Lung (tissue), 12 donors: ENCODE results near the gene ROBO1. TPM values are rescaled to one million over a fixed set of nuclear protein-coding genes. Genes with fewer than 3 reads are reported as not detected.

Source experiments
- ATAC-seq: fragments of 200-7000 bp; cut with Tn5 transposase; one replicate; pipeline ENCODE4 v1.9.1; 2020; ENCODE audit warnings: moderate number of reproducible peaks; ENCODE audit not compliant: insufficient read depth, low FRiP score
- DNase-seq, 3 donors: peaks; one replicate each; pipeline ENCODE4 v3.0.0-alpha.2; 2013 to 2017
- H3K27ac ChIP-seq, 2 donors: one replicate each; pipeline ENCODE4 v1.5.1; 2013; ENCODE audit warnings: mild to moderate bottlenecking in 2 of 2, moderate library complexity in 2 of 2, control low read depth in 1 of 2, inconsistent platforms in 1 of 2, low read depth in 1 of 2, low read length in 1 of 2
- H3K27me3 ChIP-seq, 3 donors: one replicate each; pipeline ENCODE4 v1.5.1; 2013; ENCODE audit warnings: low read length in 2 of 3; ENCODE audit not compliant: control insufficient read depth in 3 of 3, insufficient read depth in 3 of 3
- H3K36me3 ChIP-seq, 4 donors: one replicate each; pipeline ENCODE4 v1.5.1; 2013; ENCODE audit warnings: low read length in 4 of 4, mild to moderate bottlenecking in 1 of 4, moderate library complexity in 1 of 4; ENCODE audit not compliant: control insufficient read depth in 4 of 4, insufficient read depth in 4 of 4
- H3K4me1 ChIP-seq, 5 donors: one replicate each; pipeline ENCODE4 v1.5.1; 2013; ENCODE audit warnings: low read length in 5 of 5, mild to moderate bottlenecking in 2 of 5, moderate library complexity in 1 of 5; ENCODE audit not compliant: control insufficient read depth in 5 of 5, insufficient read depth in 5 of 5
- H3K4me3 ChIP-seq: one replicate; pipeline ENCODE4 v1.5.1; 2013; ENCODE audit warnings: mild to moderate bottlenecking, control low read depth, moderate library complexity
- H3K9ac ChIP-seq, 2 donors: one replicate each; pipeline ENCODE4 v1.5.1; 2013; ENCODE audit warnings: low read length in 2 of 2, control low read depth in 1 of 2; ENCODE audit not compliant: insufficient read depth in 1 of 2
- H3K9me3 ChIP-seq, 4 donors: one replicate each; pipeline ENCODE4 v1.5.1; 2013; ENCODE audit warnings: low read length in 3 of 4, mild to moderate bottlenecking in 1 of 4, moderate library complexity in 1 of 4; ENCODE audit not compliant: control insufficient read depth in 4 of 4, insufficient read depth in 3 of 4
- WGBS, 2 donors: extraction: QIAGEN DNeasy Blood & Tissue Kit; methylation state at CpG; one replicate each; pipeline ENCODE4 v1.1.7; 2013; 5-methylcytosine and 5-hydroxymethylcytosine counted together
- polyA plus RNA-seq, 2 donors: library from polyadenylated mRNA; stranded (reverse); fragments of 200-250 nt; gene quantifications; one replicate each; pipeline ENCODE4 v1.2.1, GENCODE V29; 2013
- total RNA-seq, 2 donors: library from RNA; depleted of rRNA in 1 of 2; stranded (reverse); fragments of >200 nt in 1 of 2; gene quantifications; one replicate each; pipeline ENCODE4 v1.2.1, GENCODE V29; 2014 to 2021
- TF ChIP-seq, protein P1 (sequence below): IDR thresholded peaks from 2 replicates; pipeline ENCODE4 v1.5.1; 2012; ENCODE audit warnings: mild to moderate bottlenecking; ENCODE audit errors: control extremely low read depth, extremely low read depth
- donor health status: control.
- donor health status: control.
- donor health status: Bipolar disorder and iron deficiency.
- donor health status: healthy.
- donor health status: DM: yes; HTN: yes; CAD: no.

The ROBO1 gene
- total and polyA plus RNA-seq, 4 donors: 2.6 to 72.6 (median 15.7) TPM

DNA sequence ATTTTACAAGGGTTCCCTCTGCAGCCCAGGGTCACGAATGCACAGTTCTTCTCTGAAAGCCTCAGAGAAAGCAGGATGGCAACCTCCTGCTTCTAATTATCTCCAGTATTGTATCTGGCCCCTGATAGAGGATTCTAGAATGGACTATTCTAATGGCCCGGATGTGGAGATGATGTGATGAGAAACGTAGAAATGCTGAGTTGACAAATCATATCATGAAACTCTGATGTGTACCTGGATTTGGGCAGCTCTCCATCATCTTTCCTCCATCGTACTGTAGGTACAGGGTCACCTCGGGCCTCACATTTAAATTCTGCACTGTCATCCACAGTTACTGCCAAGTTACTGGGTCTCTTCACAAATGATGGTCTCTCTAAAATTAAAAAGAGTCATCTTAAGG, 1050.8 kb downstream of the ROBO1 start:
- Histone ChIP-seq H3K36me3 (peaks cover 0 to 13% (median under 1%) of the 10 kb centered on the region in 4 donors), H3K4me1 (peaks cover 0 to 7% (median 0%) of the 10 kb centered on the region in 5 donors), H3K27ac (no peak overlapping the region), H3K27me3 (no peaks in the 10 kb centered on the region), H3K4me3 (no peak overlapping the region), H3K9me3 (no peaks in the 10 kb centered on the region), H3K9ac (no peak overlapping the region)
- DNase-seq (no peak), ATAC-seq (no peak)
- TF ChIP-seq, protein P1, sequence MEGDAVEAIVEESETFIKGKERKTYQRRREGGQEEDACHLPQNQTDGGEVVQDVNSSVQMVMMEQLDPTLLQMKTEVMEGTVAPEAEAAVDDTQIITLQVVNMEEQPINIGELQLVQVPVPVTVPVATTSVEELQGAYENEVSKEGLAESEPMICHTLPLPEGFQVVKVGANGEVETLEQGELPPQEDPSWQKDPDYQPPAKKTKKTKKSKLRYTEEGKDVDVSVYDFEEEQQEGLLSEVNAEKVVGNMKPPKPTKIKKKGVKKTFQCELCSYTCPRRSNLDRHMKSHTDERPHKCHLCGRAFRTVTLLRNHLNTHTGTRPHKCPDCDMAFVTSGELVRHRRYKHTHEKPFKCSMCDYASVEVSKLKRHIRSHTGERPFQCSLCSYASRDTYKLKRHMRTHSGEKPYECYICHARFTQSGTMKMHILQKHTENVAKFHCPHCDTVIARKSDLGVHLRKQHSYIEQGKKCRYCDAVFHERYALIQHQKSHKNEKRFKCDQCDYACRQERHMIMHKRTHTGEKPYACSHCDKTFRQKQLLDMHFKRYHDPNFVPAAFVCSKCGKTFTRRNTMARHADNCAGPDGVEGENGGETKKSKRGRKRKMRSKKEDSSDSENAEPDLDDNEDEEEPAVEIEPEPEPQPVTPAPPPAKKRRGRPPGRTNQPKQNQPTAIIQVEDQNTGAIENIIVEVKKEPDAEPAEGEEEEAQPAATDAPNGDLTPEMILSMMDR: no peak
- WGBS, 2 donors: 89 to 90% methylated on average over 5 of the region's 5 CpGs

DNA sequence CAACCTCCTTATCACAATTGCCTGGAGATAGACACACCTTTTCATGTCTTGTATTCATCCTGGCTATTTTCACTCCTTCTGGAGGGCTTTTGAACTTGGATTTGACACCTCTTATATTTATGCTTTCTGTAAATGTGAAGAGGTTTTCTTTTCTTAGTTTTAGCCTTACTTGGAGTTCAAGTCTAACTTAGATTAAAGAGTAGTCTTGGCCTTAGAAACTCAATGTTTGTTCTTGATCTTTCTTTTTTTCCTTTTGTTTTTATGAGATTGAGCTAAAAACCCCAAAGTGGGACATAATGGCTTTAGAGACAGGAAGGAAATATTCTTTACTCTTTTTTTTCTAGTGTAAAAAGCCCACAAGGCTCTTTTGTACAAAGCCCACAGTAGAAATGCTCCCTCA, 1054.9 kb downstream of the ROBO1 start:
- Histone ChIP-seq H3K9me3 (no peaks in the 10 kb centered on the region), H3K9ac (no peak overlapping the region), H3K27me3 (no peaks in the 10 kb centered on the region), H3K27ac (no peak overlapping the region), H3K36me3 (peaks cover 0 to 13% (median under 1%) of the 10 kb centered on the region in 4 donors), H3K4me3 (no peak overlapping the region), H3K4me1 (no peaks in the 10 kb centered on the region)
- ATAC-seq: no peak
- no peak for DNase-seq
- TF ChIP-seq, protein P1: no peak

DNA sequence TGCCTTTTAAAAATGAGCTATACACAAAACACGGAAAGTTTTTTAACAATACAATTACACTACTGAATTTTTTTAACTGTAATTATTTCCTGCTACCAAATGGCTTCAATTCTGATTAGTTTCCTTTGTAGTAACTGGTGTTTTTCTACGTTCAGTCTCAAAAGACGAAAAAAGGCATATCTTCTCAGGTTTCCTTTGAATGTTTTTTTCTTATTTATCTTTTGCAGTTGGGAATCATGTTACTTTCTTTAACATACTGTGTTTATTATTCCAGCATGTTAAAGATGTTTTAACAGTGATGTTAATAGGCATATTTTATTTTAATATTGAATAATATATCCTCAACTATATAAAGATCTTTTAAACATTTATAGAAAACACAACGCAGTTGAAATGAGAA, 1055.5 kb downstream of the ROBO1 start:
- ATAC-seq (no peak), DNase-seq (no peak)
- Histone ChIP-seq H3K9me3 (no peaks in the 10 kb centered on the region), H3K27me3 (no peaks in the 10 kb centered on the region), H3K27ac (no peak overlapping the region), H3K36me3 (peaks cover 0 to 13% (median under 1%) of the 10 kb centered on the region in 4 donors), H3K9ac (no peak overlapping the region), H3K4me1 (peaks cover 0 to 3% (median 0%) of the 10 kb centered on the region in 5 donors), H3K4me3 (no peak overlapping the region)
- 59 to 71% methylated on average over 4 of the region's 4 CpGs for WGBS, 2 donors
- TF ChIP-seq, protein P1: no peak

GRCh38 chr3:78708565-78709073, 1059.2 kb downstream of the ROBO1 start:
- WGBS, 2 donors: 80 to 94% methylated on average over 4 of the region's 4 CpGs
- Histone ChIP-seq H3K4me3 (no peak overlapping the region), H3K9me3 (no peaks in the 10 kb centered on the region), H3K36me3 (peaks cover 0 to 3% (median 0%) of the 10 kb centered on the region in 4 donors), H3K27me3 (no peaks in the 10 kb centered on the region), H3K27ac (no peak overlapping the region), H3K4me1 (peaks cover 0 to 17% (median 3%) of the 10 kb centered on the region in 5 donors), H3K9ac (no peak overlapping the region)
- DNase-seq (no peak), ATAC-seq (no peak)
- TF ChIP-seq, protein P1: no peak
